ENCODE results near the gene SH3BP4.

The SH3BP4 gene

DNA sequence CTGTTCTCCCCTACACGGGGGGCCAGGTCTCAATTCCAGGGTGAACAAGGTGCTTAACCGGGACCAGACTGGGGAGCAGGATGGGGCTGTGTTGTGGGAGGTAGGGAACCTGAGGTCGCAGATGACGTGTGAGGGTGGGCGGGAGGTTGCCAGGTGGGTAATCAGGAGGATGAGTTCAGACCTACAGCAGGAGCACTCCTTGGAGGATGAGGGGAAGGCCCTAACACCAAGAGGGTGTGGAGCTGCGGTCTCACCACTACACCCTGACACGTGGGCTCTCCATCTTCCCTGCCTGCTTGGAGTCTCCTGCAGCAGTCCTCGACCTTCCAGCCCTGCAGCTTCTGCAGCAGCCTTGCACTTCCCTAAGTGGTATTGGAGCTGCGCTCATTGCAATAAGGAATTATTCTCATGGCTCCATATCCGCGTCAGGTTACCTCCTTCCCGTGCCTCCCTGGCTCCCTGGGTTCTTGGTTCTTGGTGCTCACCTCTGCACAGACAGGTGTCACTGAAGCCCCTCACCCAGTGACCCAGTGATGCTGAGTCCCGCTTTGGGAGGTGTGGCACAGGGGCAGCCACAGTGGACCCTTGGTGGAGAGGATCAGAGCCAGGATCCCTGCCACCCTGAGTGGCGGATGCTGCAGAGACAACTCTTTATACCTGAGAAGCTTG is 15.5 kb downstream of the SH3BP4 start:
- DNase-seq = no peak

- no peak for DNase-seq
These were observed 16.0 kb downstream of the SH3BP4 start for GRCh38 chr2:234967870-234968208.

GRCh38 chr2:234968631-234969305 is 17.0 kb downstream of the SH3BP4 start:
- DNase-seq = no peak

- DNase-seq = peak; percentile 55
These were observed 17.7 kb downstream of the SH3BP4 start for GRCh38 chr2:234969306-234970098.

DNA sequence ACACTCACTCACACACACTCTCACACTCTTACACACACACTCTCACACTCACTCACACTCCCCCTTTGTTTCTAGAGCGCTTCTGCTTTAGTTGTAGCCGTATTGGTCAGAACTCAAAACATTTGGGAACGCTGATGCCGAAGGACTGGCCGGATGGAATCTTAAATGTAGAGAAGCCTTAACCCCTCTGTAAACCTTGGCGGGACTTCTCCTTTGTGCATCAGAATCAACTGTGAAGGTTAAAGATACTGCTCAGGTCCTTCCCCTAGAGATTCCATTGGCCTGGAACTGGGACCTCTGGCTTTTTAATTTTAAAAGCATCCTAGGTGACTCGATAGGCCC is 18.3 kb downstream of the SH3BP4 start:
- no peak for DNase-seq

- DNase-seq = no peak
These were observed 18.7 kb downstream of the SH3BP4 start for GRCh38 chr2:234970477-234970882.

- no peak for DNase-seq
These were observed 19.7 kb downstream of the SH3BP4 start for GRCh38 chr2:234971496-234971895.

GRCh38 chr2:234973008-234973407 is 21.2 kb downstream of the SH3BP4 start:
- DNase-seq = no peak

DNA sequence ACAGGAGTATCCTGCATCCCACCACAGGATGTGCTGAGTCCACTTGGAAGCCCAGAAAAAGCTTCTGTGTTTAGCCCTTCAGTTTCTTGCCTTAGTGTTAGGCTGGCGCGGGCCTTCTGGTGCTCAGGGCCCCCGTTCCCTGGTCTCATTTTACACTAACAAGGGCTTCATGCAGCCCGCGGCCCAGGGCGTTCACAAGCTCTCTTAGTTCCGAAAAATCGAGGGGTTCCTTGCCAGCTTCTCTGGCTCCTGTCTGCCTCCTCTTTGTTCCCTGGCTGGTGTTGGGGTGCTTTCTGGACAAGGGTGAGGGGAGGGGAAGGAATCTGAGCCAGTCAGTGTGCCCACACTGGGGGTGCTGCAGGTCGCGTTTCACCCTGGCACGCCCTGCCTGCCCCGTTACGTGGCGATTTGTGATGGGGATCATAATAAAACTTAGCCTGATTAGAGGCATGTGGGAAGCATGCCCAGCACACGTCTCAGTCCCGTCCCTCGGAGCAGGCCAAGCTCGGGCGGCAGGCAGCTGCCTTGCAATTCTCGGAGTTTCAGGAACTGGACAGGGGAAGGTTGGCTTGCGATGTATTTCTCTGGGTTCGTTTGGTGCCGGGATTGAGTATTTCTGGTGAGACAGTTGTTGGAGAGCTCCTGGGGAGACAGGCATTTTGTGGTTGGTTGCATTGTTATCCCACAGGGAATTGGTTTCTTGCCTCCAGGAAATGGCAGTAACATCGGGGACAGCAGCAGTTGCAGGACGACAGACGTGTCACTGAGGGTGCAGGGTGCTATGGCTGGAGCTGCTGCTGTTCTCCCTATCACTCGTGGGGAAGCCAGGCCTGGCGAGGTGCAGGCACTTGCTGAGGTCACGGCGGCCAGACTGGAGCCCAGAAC is 22.9 kb downstream of the SH3BP4 start:
- peak; percentile 75 for DNase-seq

- no peak for DNase-seq
These were observed 23.8 kb downstream of the SH3BP4 start for GRCh38 chr2:234975611-234976010.

DNA sequence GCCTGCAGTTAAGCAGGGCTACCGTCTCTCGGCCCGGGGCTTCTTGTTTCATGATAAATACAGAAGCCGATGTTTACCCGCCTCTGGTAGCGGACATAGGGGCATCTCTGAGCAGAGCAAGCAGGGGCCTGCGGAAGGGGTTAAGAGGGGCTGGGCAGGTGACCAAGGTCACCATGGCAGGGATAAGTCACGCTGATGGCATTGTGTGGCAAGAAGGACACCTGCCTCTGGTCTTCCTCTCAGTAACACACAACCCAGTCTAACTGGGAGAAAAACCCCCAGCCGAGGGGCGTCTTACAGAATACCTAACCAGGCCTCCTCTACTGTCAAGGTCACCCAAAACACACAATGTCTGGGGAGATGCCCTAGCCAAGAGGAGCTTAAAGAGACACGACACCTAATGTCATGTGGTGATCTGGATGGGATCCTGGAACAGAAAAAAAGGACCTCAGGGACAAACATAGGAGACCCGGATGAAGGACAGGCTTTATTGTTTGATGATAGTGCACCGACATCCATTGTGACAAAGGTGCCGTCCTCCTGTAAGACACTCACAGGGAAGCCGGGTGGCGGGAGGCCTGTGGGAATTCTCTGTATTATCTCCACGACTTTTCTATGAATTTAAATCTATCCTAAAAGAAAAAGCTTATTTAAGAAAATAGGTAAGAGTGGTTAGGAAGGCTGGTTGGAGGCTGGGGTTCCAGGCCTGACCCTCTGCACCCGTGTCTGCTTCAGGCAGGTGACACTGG is 24.8 kb downstream of the SH3BP4 start:
- DNase-seq = no peak

- no peak for DNase-seq
These were observed 25.4 kb downstream of the SH3BP4 start for GRCh38 chr2:234977228-234977679.

GRCh38 chr2:234978466-234979203 is 26.8 kb downstream of the SH3BP4 start:
- DNase-seq = no peak

DNA sequence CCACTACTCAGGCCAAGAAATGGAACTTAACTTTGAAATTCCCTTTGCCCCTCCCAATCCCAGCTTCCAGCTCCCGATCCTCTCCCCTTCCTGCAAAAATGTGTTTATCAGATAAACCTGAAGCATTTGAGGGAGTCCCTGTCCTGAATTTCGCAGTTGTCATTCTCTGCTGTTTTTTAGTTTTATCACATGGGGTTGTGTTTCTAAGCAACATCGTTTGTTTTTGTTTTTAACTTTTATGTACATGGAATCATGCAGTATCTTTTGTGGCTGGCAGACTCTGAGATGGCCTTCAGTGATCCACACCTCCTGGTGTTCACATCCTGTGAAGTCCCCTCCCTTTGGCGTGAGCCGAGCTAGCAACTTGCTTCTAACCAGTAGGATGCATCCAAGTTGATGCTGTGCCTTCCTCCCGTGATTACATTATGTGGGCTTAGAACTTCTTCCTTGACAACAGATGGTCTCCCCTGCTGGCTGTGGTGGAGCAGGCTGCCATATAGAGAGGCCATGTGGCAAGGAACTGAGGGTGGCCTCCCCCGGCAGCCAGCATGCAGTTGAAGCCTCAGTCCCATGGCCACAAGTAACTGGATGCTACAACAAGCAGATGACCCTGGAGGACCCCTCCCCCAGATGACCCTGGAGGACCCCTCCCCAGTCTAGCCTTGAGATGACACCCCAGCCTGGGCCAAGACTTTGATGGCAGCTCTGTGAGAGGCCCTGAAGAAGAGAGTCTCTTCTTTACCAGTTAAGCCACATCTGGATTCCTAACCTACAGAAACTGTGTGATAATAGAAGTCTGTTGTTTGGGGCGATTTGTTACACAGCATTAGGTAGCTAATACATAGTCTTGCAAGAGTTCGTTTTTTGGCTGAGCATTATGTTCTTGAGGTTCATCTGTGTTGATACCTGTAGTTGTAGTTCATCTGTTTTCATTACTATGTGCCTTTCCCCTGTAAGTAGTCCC is 27.7 kb downstream of the SH3BP4 start:
- no peak for DNase-seq

DNA sequence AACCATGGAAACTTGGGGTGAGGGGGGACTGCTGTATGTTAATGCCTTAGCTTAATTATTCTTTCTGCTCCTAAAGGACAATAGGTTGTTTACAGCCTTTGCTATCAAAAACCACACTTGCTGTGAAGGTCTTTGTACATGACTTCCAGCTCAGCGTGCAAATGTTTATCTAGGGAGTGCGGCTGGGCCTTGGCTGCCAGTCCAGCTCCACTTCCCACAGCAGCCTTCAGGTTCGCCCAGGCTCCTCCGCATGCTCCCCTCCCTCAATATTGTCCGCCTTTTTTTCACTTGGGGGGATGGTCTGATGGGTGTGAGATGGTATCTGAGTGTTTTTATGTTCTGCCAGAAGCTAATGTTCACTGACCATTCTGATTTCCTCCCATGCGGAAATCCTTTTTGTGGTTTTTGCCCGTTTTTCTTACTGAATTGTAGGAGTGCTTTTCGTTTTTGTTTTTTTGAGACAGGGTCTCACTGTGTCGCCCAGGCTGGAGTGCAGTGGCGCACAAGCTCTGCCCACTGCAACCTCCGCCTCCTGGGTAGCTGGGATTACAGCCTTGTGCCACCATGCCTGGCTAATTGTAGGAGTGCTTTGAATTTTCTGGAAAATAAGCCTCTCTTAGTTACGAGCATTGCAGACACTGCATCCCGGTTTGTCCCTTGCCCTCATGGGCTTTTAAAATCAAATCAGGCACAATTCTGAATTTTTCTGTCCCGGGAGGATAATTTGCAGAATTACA is 28.8 kb downstream of the SH3BP4 start:
- no peak for DNase-seq

DNA sequence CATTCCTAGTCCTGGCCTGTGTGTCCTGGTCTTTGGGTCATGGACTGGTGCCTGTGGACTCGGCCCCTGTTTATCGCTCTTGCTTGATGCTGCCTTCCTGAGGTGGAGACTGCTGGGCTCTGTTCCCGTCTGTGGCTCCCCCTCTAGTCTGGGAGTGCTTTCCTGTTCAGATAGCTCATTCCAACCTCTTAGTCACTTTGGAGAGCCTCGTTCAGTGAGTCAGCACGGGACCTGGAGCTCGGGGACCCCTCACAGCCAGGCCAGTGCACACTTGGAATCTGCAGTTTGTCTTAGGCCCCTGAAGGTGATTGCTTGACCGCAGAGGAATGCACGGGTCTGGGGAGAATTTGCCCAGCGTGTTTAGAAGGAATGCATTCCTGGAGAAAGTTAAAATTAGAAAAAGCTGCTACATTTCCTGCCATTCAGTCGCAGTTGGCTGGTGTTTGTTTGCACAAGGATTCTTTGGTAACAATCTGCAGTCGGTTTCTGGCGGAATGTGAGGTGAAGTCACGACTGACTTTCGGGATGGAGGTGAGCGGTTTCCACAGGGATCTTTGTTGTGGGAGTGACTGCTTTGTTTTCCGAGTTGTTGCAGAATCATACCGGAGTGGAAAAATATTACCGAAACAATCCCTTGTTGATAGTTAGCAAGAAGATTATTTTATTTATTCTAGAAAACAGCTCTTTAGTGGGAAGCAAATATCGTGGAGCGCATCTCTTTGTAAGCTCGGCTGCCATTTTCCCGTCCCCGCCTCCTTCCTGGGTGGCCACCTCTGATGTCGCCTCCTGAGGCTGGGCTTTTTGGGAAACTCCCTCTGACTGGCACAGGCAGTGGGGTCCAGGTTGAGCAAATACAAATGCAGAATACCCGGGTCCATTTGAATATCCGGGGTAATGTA is 29.6 kb downstream of the SH3BP4 start:
- peak; percentile 87 for DNase-seq

- DNase-seq = no peak
These were observed 30.4 kb downstream of the SH3BP4 start for GRCh38 chr2:234982096-234982834.
